PC-9 (cell line): Measurements from ENCODE around the gene KIF21B. TPM values are rescaled to one million over a fixed set of nuclear protein-coding genes. Genes with fewer than 3 reads are reported as not detected.

Experiments
- BruUV-seq: library from RNA; stranded (reverse); fragments of 400-500 nt; replicated peaks from 2 replicates; lab custom pipeline; 2021; lab: Mats Ljungman, UMichigan
- CTCF ChIA-PET: fragments of 300-600 bp; sonication (Branson Sonifier 250); formaldehyde crosslinking; loops from one replicate; lab custom pipeline; 2022; ENCODE audit warnings: antibody characterized with exemption; lab: Charles Lee
- POLR2A ChIA-PET: fragments of 300-600 bp; sonication (Branson Sonifier 250); formaldehyde crosslinking; loops from one replicate; lab custom pipeline; 2022; ENCODE audit warnings: antibody characterized with exemption; ENCODE audit not compliant: unreplicated experiment; lab: Charles Lee
- DNase-seq, 2 experiments: peaks; one replicate each; pipeline versions ENCODE4 v3.0.0 to v3.0.0-alpha.2; 2015 to 2022; ENCODE audit warnings: mixed read lengths in 1 of 2
- H2AFZ ChIP-seq: fragments of 200-600 bp; sonication (generic); 2 replicates; pipeline ENCODE4 v1.8.1; 2017; ENCODE audit warnings: antibody characterized with exemption
- H3F3A ChIP-seq: fragments of 200-600 bp; sonication (generic); 2 replicates; pipeline ENCODE4 v1.8.1; 2017; ENCODE audit warnings: antibody characterized with exemption, mild to moderate bottlenecking, low read depth; ENCODE audit not compliant: insufficient read depth
- H3K27ac ChIP-seq: fragments of 200-600 bp; sonication (generic); 2 replicates; pipeline ENCODE4 v1.6.1; 2016; ENCODE audit warnings: mixed run types
- H3K27me3 ChIP-seq: fragments of 200-600 bp; sonication (generic); 2 replicates; pipeline ENCODE4 v1.6.1; 2016; ENCODE audit warnings: low read depth, mixed run types; ENCODE audit not compliant: insufficient read depth
- H3K36me3 ChIP-seq: fragments of 200-600 bp; sonication (generic); 2 replicates; pipeline ENCODE4 v1.6.1; 2016; ENCODE audit warnings: low read depth, mixed run types
- H3K4me1 ChIP-seq: fragments of 200-600 bp; sonication (generic); replicated peaks from 2 replicates; pipeline ENCODE4 v1.6.1; 2016; ENCODE audit warnings: mixed run types; ENCODE audit not compliant: insufficient read depth
- H3K4me2 ChIP-seq: fragments of 200-600 bp; sonication (generic); 2 replicates; pipeline ENCODE4 v1.6.1; 2017; ENCODE audit warnings: mixed run types
- H3K4me3 ChIP-seq: fragments of 200-600 bp; sonication (generic); 2 replicates; pipeline ENCODE4 v1.6.1; 2016; ENCODE audit warnings: mixed run types
- H3K79me2 ChIP-seq: fragments of 200-600 bp; sonication (generic); 2 replicates; pipeline ENCODE4 v1.6.1; 2017; ENCODE audit warnings: low read depth, mixed run types
- H3K9me2 ChIP-seq: fragments of 200-600 bp; sonication (generic); 2 replicates; pipeline ENCODE4 v1.8.1; 2017; ENCODE audit warnings: mild to moderate bottlenecking; ENCODE audit not compliant: insufficient read depth
- H3K9me3 ChIP-seq: fragments of 200-600 bp; sonication (generic); 2 replicates; pipeline ENCODE4 v1.8.1; 2016; ENCODE audit warnings: low read depth; ENCODE audit not compliant: insufficient read depth
- H4K20me1 ChIP-seq: fragments of 200-600 bp; sonication (generic); 2 replicates; pipeline ENCODE4 v1.8.1; 2017; ENCODE audit not compliant: insufficient read depth
- EZH2 ChIP-seq: fragments of 200-600 bp; sonication (generic); IDR thresholded peaks from 2 replicates; pipeline ENCODE4 v1.8.0; 2017; ENCODE audit warnings: antibody characterized with exemption, low read depth
- intact Hi-C: fragments of 100-400 bp; cut with micrococcal nuclease; formaldehyde crosslinking; loops from one replicate; pipeline ENCODE4 v1.10.0; 2022; ENCODE audit not compliant: unreplicated experiment
- total RNA-seq: library from RNA; stranded (reverse); gene quantifications from 2 replicates; pipeline ENCODE4 v1.2.3, GENCODE V29; 2021
- TF ChIP-seq, protein P1 (sequence below): fragments of 200-600 bp; sonication (generic); conservative IDR thresholded peaks from 2 replicates; pipeline ENCODE4 v1.6.1; 2017; ENCODE audit warnings: mixed run types, antibody characterized with exemption, mild to moderate bottlenecking, moderate library complexity

The KIF21B gene
- total RNA-seq, 1 experiment from 2014 or later: 3.7 TPM

GRCh38 chr1:201063145-201063544 lies 39.6 kb upstream of the KIF21B start:
- no peaks in the 10 kb centered on the region for H3K9me3 ChIP-seq

GRCh38 chr1:201062511-201063091 lies 39.1 kb upstream of the KIF21B start:
- H3K79me2 ChIP-seq: no peaks in the 10 kb centered on the region
- H3K4me3 ChIP-seq: no peak overlapping the region
- H3K36me3 ChIP-seq: no peaks in the 10 kb centered on the region
- BruUV-seq: no TSS peak
- no peaks in the 10 kb centered on the region for H3K9me3 ChIP-seq
- H3K27ac ChIP-seq: no peak overlapping the region
- H4K20me1 ChIP-seq: no peaks in the 10 kb centered on the region
- no peak for TF ChIP-seq EZH2
- TF ChIP-seq, protein P1, sequence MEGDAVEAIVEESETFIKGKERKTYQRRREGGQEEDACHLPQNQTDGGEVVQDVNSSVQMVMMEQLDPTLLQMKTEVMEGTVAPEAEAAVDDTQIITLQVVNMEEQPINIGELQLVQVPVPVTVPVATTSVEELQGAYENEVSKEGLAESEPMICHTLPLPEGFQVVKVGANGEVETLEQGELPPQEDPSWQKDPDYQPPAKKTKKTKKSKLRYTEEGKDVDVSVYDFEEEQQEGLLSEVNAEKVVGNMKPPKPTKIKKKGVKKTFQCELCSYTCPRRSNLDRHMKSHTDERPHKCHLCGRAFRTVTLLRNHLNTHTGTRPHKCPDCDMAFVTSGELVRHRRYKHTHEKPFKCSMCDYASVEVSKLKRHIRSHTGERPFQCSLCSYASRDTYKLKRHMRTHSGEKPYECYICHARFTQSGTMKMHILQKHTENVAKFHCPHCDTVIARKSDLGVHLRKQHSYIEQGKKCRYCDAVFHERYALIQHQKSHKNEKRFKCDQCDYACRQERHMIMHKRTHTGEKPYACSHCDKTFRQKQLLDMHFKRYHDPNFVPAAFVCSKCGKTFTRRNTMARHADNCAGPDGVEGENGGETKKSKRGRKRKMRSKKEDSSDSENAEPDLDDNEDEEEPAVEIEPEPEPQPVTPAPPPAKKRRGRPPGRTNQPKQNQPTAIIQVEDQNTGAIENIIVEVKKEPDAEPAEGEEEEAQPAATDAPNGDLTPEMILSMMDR: no peak
- POLR2A ChIA-PET: no interaction called here
- H3K4me1 ChIP-seq: no peaks in the 10 kb centered on the region
- no peak overlapping the region for H3K4me2 ChIP-seq
- intact Hi-C loops: no loop called here
- H2AFZ ChIP-seq: no peak overlapping the region
- H3F3A ChIP-seq: no peaks in the 10 kb centered on the region
- H3K9me2 ChIP-seq: no peaks in the 10 kb centered on the region
- CTCF ChIA-PET: no interaction called here
- DNase-seq: no peak
- H3K27me3 ChIP-seq: peaks cover 33% of the 10 kb centered on the region

More at GRCh38 chr1:201063145-201063544, 39.6 kb upstream of the KIF21B start:
- Histone ChIP-seq H3F3A (no peaks in the 10 kb centered on the region), H3K4me3 (no peak overlapping the region), H2AFZ (no peak overlapping the region), H4K20me1 (no peaks in the 10 kb centered on the region), H3K9me2 (no peaks in the 10 kb centered on the region), H3K4me1 (no peaks in the 10 kb centered on the region), H3K27ac (no peak overlapping the region), H3K27me3 (peaks cover 36% of the 10 kb centered on the region), H3K4me2 (no peak overlapping the region), H3K79me2 (no peaks in the 10 kb centered on the region), H3K36me3 (no peaks in the 10 kb centered on the region)
- no peak for TF ChIP-seq EZH2
- TF ChIP-seq, protein P1: no peak
- no peak for DNase-seq
- CTCF ChIA-PET: no interaction called here
- no TSS peak for BruUV-seq
- POLR2A ChIA-PET: no interaction called here
- intact Hi-C loops: no loop called here

GRCh38 chr1:201061886-201062285 lies 38.4 kb upstream of the KIF21B start:
- POLR2A ChIA-PET: no interaction called here
- DNase-seq: no peak
- Histone ChIP-seq H3K27ac (no peak overlapping the region), H3K36me3 (no peaks in the 10 kb centered on the region), H3K27me3 (peaks cover 39% of the 10 kb centered on the region), H2AFZ (no peak overlapping the region), H3K4me1 (no peaks in the 10 kb centered on the region), H3K4me3 (no peak overlapping the region), H3K9me3 (no peaks in the 10 kb centered on the region), H3K9me2 (no peaks in the 10 kb centered on the region), H3K4me2 (no peak overlapping the region), H4K20me1 (no peaks in the 10 kb centered on the region), H3F3A (no peaks in the 10 kb centered on the region), H3K79me2 (no peaks in the 10 kb centered on the region)
- intact Hi-C loops: no loop called here
- TF ChIP-seq EZH2: no peak
- TF ChIP-seq, protein P1: no peak
- CTCF ChIA-PET: no interaction called here
- BruUV-seq: no TSS peak
